HG03066 (cell line): ENCODE data around the gene NUFIP2.
"Not testable (repeated sequence)": the region's sequence is repeated elsewhere in the genome, so short reads cannot be mapped to it uniquely, and the experiment has no call there.

Source experiments
- ATAC-seq: cut with Tn5 transposase; IDR thresholded peaks from one replicate; pipeline ENCODE4 v1.9.1; 2021; ENCODE audit warnings: low read depth; ENCODE audit not compliant: unreplicated experiment

Gene NUFIP2

DNA sequence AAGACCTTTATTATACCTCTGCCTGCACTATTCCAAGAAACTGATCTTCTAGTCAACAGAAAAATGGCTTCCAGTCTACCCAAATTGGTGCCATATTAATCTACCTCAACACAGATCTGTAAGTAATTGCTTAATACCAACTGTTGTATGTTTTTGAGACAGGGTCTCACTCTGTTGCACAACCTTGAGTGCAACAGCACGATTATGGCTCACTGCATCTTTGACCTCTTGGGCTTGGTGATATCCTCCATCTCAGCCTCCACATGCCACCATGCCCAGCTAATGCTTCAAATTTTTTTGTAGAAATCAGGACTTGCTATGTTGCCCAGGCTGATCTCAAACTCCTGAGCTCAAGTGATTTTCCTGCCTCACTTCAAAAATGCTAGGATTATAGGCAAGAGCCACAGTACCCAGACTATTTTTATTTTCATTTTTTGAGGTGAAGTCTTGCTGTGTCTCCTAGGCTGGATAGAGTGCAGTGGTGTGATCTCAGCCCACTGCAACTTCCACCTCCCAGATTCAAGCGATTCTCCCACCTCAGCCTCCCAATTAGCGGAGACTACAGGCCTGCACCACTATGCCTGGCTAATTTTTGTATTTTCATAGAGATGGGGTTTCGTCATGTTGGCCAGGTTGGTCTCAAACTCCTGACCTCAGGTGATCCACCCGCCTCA is 14.4 kb downstream of the NUFIP2 start:
- no peak for ATAC-seq

DNA sequence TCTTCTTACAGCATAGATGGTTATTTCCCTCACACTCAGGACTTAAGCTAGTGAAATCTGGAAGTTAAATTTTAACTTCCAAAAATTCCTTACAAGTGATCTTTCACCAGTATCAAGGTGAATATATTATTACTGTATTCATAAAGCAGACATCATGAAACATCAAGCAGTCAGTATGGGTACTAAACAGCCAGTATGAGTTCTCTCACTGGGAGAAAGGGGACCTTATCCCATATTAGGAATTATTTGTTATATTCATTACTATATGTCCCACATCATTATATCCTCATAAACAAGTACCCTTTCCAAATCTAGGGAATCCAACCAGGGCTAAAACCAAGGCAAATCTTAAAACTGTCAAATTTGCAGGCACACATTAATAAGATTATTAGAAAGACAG is 15.3 kb downstream of the NUFIP2 start:
- ATAC-seq = no peak

- ATAC-seq = no peak
Measured at GRCh38 chr17:29273924-29274323, 20.0 kb downstream of the NUFIP2 start.

- not testable (repeated sequence) for ATAC-seq
Measured at GRCh38 chr17:29271980-29272379, 22.0 kb downstream of the NUFIP2 start.

GRCh38 chr17:29263916-29264315 is 30.0 kb downstream of the NUFIP2 start:
- no peak for ATAC-seq

DNA sequence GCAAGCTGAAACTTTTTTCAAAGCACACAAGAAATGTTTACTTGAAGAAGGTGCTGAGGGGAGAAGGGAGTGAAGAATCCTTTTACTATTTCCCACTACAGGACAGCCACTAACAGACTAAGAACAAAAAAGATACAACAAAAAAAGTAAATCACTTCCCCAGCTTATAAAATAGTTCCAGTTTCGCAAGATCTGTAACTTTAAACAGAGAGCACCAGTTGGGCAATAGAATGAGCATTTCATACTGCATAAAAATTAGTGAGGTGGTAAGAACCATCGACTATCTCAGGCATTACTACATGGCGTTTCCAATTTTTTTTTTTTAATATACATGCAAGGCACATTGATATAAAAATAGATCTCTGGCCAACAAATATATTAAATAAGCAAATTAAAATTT is 36.2 kb downstream of the NUFIP2 start:
- ATAC-seq = no peak

- ATAC-seq = no peak
Measured at GRCh38 chr17:29256735-29257466, 37.0 kb downstream of the NUFIP2 start.

DNA sequence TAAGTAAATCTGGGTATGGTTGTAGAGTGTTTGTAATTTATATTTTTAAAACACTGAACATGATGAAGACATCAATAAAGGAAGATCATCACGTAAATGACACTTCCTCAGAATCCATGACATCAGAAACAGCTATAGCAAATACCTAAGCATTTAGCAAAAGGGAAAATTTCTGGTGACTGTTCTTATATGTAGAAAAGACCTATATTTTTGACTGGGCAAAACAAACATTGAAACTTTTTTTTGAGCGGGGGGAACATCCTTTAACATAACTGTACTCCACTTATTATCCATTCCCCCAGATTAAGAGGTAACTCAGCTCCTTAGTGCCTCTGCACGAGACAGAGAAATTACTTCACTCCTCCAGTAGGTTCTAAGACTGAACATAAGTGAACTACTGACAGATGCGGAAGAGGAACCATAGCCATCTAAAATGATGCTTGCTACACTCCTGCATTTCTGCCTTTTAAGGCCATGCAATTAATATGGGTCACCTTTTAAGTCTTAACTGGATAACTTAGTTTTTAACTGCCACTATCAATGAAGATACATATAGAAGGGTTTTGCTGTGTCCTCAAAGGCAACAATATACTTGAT is 37.9 kb downstream of the NUFIP2 start:
- no peak for ATAC-seq

GRCh38 chr17:29253037-29253436 is 40.9 kb downstream of the NUFIP2 start:
- no peak for ATAC-seq

DNA sequence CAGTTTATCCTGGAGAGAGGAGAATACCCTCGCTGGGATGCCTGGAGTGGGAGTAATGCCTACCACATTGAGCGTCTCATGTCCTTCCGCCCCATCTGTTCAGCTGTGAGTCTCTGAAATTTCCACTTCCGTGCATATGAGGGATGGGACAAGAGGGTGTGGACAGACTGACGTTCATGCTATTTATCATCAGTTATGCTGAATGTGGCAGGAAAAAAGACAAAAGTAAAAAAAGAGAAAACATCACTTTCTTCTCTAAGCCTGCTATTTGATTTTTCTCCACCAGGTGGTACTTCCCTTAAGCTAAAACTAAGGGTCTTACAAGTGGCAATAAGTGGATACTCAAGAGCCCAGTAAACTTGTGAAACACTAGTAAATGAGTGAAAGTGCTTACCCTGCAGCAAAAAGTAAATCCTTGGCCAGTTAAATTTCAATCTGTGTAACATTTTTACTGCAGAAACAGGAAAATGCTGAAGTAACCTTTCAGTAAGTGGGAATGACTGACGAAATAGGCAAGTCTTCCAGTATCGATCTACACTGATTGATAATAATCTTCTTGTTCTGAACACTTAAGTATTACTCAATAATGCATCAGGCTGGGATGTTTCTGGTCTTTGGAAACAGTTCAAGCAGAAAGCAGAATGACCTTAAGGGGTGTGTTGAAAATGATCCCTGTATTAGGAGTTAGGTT is 41.7 kb downstream of the NUFIP2 start:
- ATAC-seq = no peak

DNA sequence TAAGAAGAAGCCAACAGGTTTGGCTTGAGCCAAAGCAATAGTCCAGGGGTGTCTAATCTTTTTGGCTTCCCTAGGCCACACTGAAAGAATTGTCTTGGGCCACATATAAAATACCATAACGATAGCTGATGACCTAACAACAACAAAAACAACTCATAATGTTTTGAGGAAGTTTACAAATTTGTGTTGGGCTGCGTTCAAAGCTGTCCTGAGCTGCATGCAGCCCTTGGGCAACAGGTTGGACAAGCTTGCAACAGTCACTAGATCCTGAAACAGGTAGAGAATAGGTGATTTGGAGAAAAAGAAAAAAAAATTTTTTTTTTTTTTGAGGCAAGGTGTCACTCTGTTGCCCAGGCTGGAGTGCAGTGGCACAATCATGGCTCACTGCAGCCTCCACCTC is 42.8 kb downstream of the NUFIP2 start:
- no peak for ATAC-seq

DNA sequence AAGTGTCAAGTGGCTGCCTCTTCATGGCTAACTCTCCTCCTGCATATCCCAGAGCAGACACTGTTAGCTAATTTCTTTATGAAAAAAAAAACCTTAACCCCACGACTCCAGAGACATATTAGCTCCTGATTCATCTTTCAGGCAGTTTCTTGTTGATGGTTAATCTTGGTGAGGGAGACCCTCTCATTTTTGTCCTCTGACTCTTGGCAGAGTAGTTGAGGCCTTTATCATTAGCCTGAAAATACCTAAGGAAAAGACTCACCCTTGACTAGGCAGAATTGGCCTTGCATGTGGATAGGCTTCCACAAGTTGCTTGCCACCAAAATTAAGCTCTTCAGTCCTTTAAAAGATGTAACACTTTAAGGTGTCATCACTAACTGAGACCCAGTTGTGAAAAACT is 43.3 kb downstream of the NUFIP2 start:
- no peak for ATAC-seq

DNA sequence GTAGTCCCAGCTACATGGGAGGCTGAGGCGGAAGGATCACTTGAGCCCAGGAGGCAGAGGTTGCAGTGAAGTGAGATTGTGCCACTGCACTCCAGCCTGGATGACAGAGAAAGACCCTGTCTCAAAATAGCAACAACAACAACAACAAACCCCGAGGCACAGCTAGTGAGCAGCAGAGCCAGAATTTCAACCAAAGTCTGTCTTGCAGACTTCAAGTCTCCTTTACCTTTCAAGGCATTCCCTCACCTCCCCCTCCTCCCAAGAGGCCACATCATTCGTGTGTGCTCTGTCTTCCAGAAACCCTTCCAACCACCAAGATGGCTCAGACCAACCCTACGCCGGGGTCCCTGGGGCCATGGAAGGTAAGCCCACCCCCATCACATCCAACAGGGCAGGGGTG is 45.1 kb downstream of the NUFIP2 start:
- ATAC-seq = no peak

DNA sequence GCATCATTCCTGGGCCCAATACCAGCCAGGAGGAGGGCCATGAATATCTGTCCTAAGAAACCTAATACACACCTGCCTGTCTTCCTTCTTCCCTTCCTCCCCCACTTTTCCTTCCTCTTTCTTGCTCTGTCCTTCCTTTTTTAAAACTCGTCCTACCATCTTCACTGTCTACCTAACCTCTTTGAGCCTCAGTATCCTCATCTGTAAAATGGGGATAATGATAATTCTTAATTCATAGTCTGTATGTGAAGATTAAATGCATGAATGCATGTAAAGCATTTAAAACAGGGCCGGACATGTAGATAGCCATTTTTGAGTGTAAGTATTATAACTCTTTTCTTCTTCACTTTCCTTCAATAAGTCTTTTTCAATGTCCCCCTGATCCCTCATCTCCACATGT is 46.7 kb downstream of the NUFIP2 start:
- no peak for ATAC-seq

GRCh38 chr17:29246628-29247027 is 47.3 kb downstream of the NUFIP2 start, which contains the start of gene CRYBA1:
TSS of gene CRYBA1 (plus strand) at chr17:29246859. CDS start at chr17:29246864, 5 bp downstream.
- ATAC-seq = no peak

GRCh38 chr17:29245401-29245800 is 48.5 kb downstream of the NUFIP2 start:
- ATAC-seq = no peak

GRCh38 chr17:29243792-29244191 is 50.2 kb downstream of the NUFIP2 start:
- no peak for ATAC-seq

DNA sequence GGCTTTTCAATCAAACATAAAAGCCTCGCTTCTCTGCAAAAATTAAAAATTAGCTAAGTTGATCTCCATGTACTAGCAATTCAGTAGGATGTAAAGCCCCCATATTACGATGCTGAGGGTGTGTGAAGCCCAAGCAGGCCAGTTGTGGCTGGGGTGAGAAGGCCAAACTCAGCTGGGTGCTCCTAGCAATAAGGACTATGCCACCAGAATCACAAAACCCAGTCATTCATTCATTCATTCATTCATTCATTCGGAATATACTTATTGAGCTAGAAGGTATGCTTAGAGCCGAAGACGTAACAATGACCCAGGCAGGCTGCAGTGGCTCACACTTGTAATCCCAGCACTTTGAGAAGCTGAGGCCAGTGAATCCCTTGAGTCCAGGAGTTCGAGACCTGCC is 51.2 kb downstream of the NUFIP2 start:
- ATAC-seq = no peak

GRCh38 chr17:29242051-29242450 is 51.9 kb downstream of the NUFIP2 start:
- ATAC-seq = no peak

- no peak for ATAC-seq
Measured at GRCh38 chr17:29240968-29241963, 52.7 kb downstream of the NUFIP2 start.
